ENCODE results near the gene PTPRJ. TPM values are rescaled to one million over a fixed set of nuclear protein-coding genes. Genes with fewer than 3 reads are reported as not detected.

The PTPRJ gene
- total RNA-seq, 6 experiments from 2014 or later = 12.5 to 33.0 (median 19.8) TPM

GRCh38 chr11:47940904-47941649, 39.3 kb upstream of the PTPRJ start:
- H3K27ac ChIP-seq = peak overlapping the region in 1 of 3 donors; percentile 97

DNA sequence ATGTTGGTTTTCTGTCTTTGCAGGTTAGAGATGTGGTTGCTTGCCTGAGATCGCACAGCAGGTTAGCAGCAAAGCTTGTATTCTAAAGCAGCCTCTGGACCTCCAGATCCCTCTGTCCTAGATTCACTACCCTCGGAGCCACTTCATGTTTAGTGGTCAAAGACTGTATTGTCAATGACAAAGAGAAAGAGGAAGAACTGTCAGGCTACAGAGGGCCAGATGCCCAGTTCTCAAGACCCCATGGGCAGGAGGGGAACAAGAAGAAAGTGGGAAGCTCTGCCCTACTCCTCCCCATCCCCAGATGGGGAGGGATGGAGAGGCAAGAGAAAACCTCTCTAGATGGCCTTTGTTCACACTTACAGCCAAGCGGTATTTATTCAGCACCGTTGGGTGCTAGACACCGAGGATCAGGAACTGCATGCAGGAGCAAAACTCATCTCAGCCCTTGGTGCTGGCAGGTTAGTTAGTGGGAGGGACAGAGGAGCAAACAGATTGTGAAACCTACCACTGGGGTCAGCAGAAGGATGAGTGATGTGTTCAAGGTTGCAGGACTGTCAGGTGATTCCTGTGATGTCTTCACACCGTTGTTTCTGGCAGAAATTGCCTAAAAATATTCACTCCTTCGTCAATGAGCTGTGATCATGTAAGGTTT, 38.3 kb upstream of the PTPRJ start:
- WGBS (ENCODE audit: insufficient coverage, low coverage, low lambda C conversion rate, missing lambda C conversion rate) = 29% methylated on average over 6 of the region's 7 CpGs
- DNase-seq (peak; percentile 66 to 90 (median 83)), ATAC-seq (peak; percentile 80 to 90 (median 84))
- no peak for TF ChIP-seq POLR2A (IDR thresholded peaks at IDR 0.05)
- TF ChIP-seq CTCF (IDR thresholded peaks at IDR 0.05) = no peak
- Histone ChIP-seq H3K9me3 (no peaks in the 10 kb centered on the region), H3K27me3 (no peaks in the 10 kb centered on the region), H3K4me1 (peaks cover 0 to 44% (median 8%) of the 10 kb centered on the region in 4 donors), H3K27ac (peak overlapping the region; percentile 55 to 97 (median 58)), H3K36me3 (no peaks in the 10 kb centered on the region), H3K4me3 (no peak overlapping the region)
- intact Hi-C loops (cut with DNase I) = no loop called here

More at GRCh38 chr11:47940904-47941649, 39.3 kb upstream of the PTPRJ start:
- H3K9me3 ChIP-seq = no peaks in the 10 kb centered on the region
- ATAC-seq = no peak
- H3K36me3 ChIP-seq = no peaks in the 10 kb centered on the region
- DNase-seq = no peak
- intact Hi-C loops (cut with DNase I) = no loop called here
- 91% methylated on average over 6 of the region's 8 CpGs for WGBS (ENCODE audit: insufficient coverage, low coverage, low lambda C conversion rate, missing lambda C conversion rate)
- no peak overlapping the region for H3K4me3 ChIP-seq
- peaks cover 0 to 35% (median 6%) of the 10 kb centered on the region in 4 donors for H3K4me1 ChIP-seq
- no peaks in the 10 kb centered on the region for H3K27me3 ChIP-seq
- TF ChIP-seq POLR2A (IDR thresholded peaks at IDR 0.05) = no peak
- TF ChIP-seq CTCF (IDR thresholded peaks at IDR 0.05) = no peak

- ATAC-seq (no peak), DNase-seq (no peak)
- no peaks in the 10 kb centered on the region for H3K27me3 ChIP-seq
- no peaks in the 10 kb centered on the region for H3K36me3 ChIP-seq
- no peak overlapping the region for H3K27ac ChIP-seq
- peaks cover 0 to 40% (median 4%) of the 10 kb centered on the region in 4 donors for H3K4me1 ChIP-seq
- no peak overlapping the region for H3K4me3 ChIP-seq
- 54% methylated on average over 4 of the region's 15 CpGs for WGBS (ENCODE audit: insufficient coverage, low coverage, low lambda C conversion rate, missing lambda C conversion rate)
- intact Hi-C loops (cut with DNase I) = no loop called here
- no peaks in the 10 kb centered on the region for H3K9me3 ChIP-seq
- TF ChIP-seq POLR2A (IDR thresholded peaks at IDR 0.05) (no peak), CTCF (IDR thresholded peaks at IDR 0.05) (no peak)
Measured at GRCh38 chr11:47943721-47944586, 36.4 kb upstream of the PTPRJ start.

GRCh38 chr11:47944632-47945031, 35.7 kb upstream of the PTPRJ start:
- Histone ChIP-seq H3K9me3 (no peaks in the 10 kb centered on the region), H3K4me3 (no peak overlapping the region), H3K27me3 (no peaks in the 10 kb centered on the region), H3K27ac (no peak overlapping the region), H3K4me1 (peaks cover 0 to 38% (median 4%) of the 10 kb centered on the region in 4 donors), H3K36me3 (no peaks in the 10 kb centered on the region)
- ATAC-seq (no peak), DNase-seq (no peak)
- TF ChIP-seq CTCF (IDR thresholded peaks at IDR 0.05) (no peak), POLR2A (IDR thresholded peaks at IDR 0.05) (no peak)
- intact Hi-C loops (cut with DNase I) = loop anchor here in 1 of 2 donors (5.0 kb wide), 1 partner anchor 163 kb away; no protein-coding TSS in a partner anchor

All from right lobe of liver (tissue), 6 donors.